ENCODE results near the gene FREY1. TPM values are rescaled to one million over a fixed set of nuclear protein-coding genes. Genes with fewer than 3 reads are reported as not detected.

The FREY1 gene
- total and polyA plus RNA-seq, 2 donors (not counting 3 experiments of a cell fraction or from before 2014, with no cell fraction given), result 0.84 to 1.1 TPM

- dilution Hi-C loops (cut with MboI; ENCODE audit: extremely low pct_ligation_motif_present, low sequenced_read_pairs), result no loop called here
Observed at GRCh38 chr11:45896422-45896984, 10.6 kb downstream of the FREY1 start.

More at GRCh38 chr11:45896422-45896984, 10.6 kb downstream of the FREY1 start:
- FAIRE-seq (no peak), DNase-seq (ENCODE audit: low read depth, low spot score) (no peak)
- BruUV-seq (replicated peaks), result no TSS peak
- peaks cover 10% of the 10 kb centered on the region for H3K4me1 ChIP-seq (ENCODE audit: control insufficient read depth, extremely low read depth, insufficient read depth, low read length)
- ChIA-PET CTCF (no interaction called here), POLR2A (no interaction called here)
- H3K9me1 ChIP-seq (replicated peaks; ENCODE audit: control insufficient read depth, extremely low read depth, insufficient read depth, low read length), result no peaks in the 10 kb centered on the region
- H4K20me1 ChIP-seq (replicated peaks; ENCODE audit: control insufficient read depth, extremely low read depth, insufficient read depth, low read length), result no peaks in the 10 kb centered on the region
- no peak overlapping the region for H3K4me2 ChIP-seq (ENCODE audit: insufficient read depth, low read length)
- no peak overlapping the region for H2AFZ ChIP-seq (ENCODE audit: low read depth, low read length)
- H3K9ac ChIP-seq (replicated peaks; ENCODE audit: extremely low read depth, insufficient read depth, low read length), result no peak overlapping the region
- no peak for TF ChIP-seq POLR2A (IDR thresholded peaks at IDR 0.05; ENCODE audit: low read depth, low read length)
- TF ChIP-seq, protein P1, sequence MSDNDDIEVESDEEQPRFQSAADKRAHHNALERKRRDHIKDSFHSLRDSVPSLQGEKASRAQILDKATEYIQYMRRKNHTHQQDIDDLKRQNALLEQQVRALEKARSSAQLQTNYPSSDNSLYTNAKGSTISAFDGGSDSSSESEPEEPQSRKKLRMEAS (IDR thresholded peaks at IDR 0.05; ENCODE audit: insufficient read depth, insufficient read length), result no peak
- no peak for TF ChIP-seq MYC (IDR thresholded peaks at IDR 0.05; ENCODE audit: low read depth, low read length)
- no peak for TF ChIP-seq EZH2 (IDR thresholded peaks at IDR 0.05; ENCODE audit: borderline replicate concordance, low read depth, low read length, severe bottlenecking)
- TF ChIP-seq, protein P2, sequence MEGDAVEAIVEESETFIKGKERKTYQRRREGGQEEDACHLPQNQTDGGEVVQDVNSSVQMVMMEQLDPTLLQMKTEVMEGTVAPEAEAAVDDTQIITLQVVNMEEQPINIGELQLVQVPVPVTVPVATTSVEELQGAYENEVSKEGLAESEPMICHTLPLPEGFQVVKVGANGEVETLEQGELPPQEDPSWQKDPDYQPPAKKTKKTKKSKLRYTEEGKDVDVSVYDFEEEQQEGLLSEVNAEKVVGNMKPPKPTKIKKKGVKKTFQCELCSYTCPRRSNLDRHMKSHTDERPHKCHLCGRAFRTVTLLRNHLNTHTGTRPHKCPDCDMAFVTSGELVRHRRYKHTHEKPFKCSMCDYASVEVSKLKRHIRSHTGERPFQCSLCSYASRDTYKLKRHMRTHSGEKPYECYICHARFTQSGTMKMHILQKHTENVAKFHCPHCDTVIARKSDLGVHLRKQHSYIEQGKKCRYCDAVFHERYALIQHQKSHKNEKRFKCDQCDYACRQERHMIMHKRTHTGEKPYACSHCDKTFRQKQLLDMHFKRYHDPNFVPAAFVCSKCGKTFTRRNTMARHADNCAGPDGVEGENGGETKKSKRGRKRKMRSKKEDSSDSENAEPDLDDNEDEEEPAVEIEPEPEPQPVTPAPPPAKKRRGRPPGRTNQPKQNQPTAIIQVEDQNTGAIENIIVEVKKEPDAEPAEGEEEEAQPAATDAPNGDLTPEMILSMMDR (IDR thresholded peaks at IDR 0.05; ENCODE audit: extremely low read depth in 1 of 2, insufficient read depth in 1 of 2, low read depth in 1 of 2, low read length in 2 of 2), result no peak
- no peak for TF ChIP-seq FOS (IDR thresholded peaks at IDR 0.05; ENCODE audit: borderline replicate concordance, insufficient read depth, low read length)
- no peaks in the 10 kb centered on the region for H3K36me3 ChIP-seq (ENCODE audit: control insufficient read depth in 2 of 2, extremely low read depth in 1 of 2, insufficient read depth in 2 of 2, low read length in 2 of 2)
- peaks cover 4 to 9% of the 10 kb centered on the region in 2 experiments for H3K27me3 ChIP-seq (ENCODE audit: control insufficient read depth in 2 of 2, insufficient read depth in 2 of 2, low read length in 2 of 2)
- H3K9me3 ChIP-seq (replicated peaks; ENCODE audit: control insufficient read depth, insufficient read depth, low read length), result no peaks in the 10 kb centered on the region
- no peak overlapping the region for H3K4me3 ChIP-seq (replicated peaks in 1 of 3; ENCODE audit: insufficient read depth in 1 of 3, low read depth in 1 of 3, low read length in 3 of 3)
- intact Hi-C loops (cut with micrococcal nuclease), result no loop called here
- no peaks in the 10 kb centered on the region for H3K79me2 ChIP-seq (ENCODE audit: control insufficient read depth, insufficient read depth, low read length)
- H3K27ac ChIP-seq (ENCODE audit: insufficient read depth, low read depth, low read length), result no peak overlapping the region
